CD8-positive, alpha-beta memory T cell (primary cell): ENCODE results near the gene NPAS3. TPM values are rescaled to one million over a fixed set of nuclear protein-coding genes. Genes with fewer than 3 reads are reported as not detected.

Source experiments
- CTCF ChIA-PET: fragments of 350-600 bp; sonication (Branson Sonifier 250); formaldehyde crosslinking; loops from one replicate; lab custom pipeline; 2021; ENCODE audit warnings: antibody characterized with exemption; lab: Charles Lee
- POLR2A ChIA-PET: fragments of 350-600 bp; sonication (Branson Sonifier 250); formaldehyde crosslinking; loops from one replicate; lab custom pipeline; 2021; ENCODE audit warnings: antibody characterized with exemption; lab: Charles Lee
- DNase-seq, 5 donors: peaks; one replicate each; pipeline versions ENCODE4 v3.0.0 to v3.0.0-alpha.2; 2020 to 2022; ENCODE audit warnings: mixed read lengths in 1 of 5
- H3K27ac ChIP-seq: one replicate; pipeline ENCODE4 v1.7.0; 2013; ENCODE audit warnings: low read depth, mild to moderate bottlenecking, low read length, moderate library complexity
- H3K27me3 ChIP-seq: 2 replicates; pipeline ENCODE4 v1.7.0; 2013; ENCODE audit warnings: low read length, mild to moderate bottlenecking; ENCODE audit not compliant: insufficient read depth, poor library complexity, severe bottlenecking
- H3K36me3 ChIP-seq: 2 replicates; pipeline ENCODE4 v1.7.0; 2013; ENCODE audit warnings: mild to moderate bottlenecking, low read length, moderate library complexity; ENCODE audit not compliant: insufficient read depth
- H3K4me1 ChIP-seq: 2 replicates; pipeline ENCODE4 v1.7.0; 2013; ENCODE audit warnings: mild to moderate bottlenecking, low read length, moderate library complexity; ENCODE audit not compliant: insufficient read depth
- H3K4me3 ChIP-seq: 2 replicates; pipeline ENCODE4 v1.7.0; 2013; ENCODE audit warnings: mild to moderate bottlenecking, low read length
- H3K9me3 ChIP-seq: 2 replicates; pipeline ENCODE4 v1.7.0; 2013; ENCODE audit warnings: mild to moderate bottlenecking, low read length
- H3K27ac Mint-ChIP-seq, 8 donors: one replicate each; pipeline ENCODE4 v1.8.0; 2020 to 2021; ENCODE audit warnings: mixed read lengths in 8 of 8, mild to moderate bottlenecking in 6 of 8, inconsistent platforms in 3 of 8, moderate library complexity in 3 of 8
- H3K27me3 Mint-ChIP-seq, 2 donors: one replicate each; pipeline ENCODE4 v1.8.0; 2020 to 2021; ENCODE audit warnings: mixed read lengths in 2 of 2, mild to moderate bottlenecking in 1 of 2, moderate library complexity in 1 of 2
- H3K36me3 Mint-ChIP-seq, 3 donors: one replicate each; pipeline ENCODE4 v1.8.0; 2020 to 2021; ENCODE audit warnings: mixed read lengths in 3 of 3, inconsistent platforms in 1 of 3, mild to moderate bottlenecking in 1 of 3
- H3K4me1 Mint-ChIP-seq, 3 donors: one replicate each; pipeline ENCODE4 v1.8.0; 2020 to 2021; ENCODE audit warnings: mixed read lengths in 3 of 3, inconsistent platforms in 1 of 3, mild to moderate bottlenecking in 1 of 3
- H3K4me3 Mint-ChIP-seq, 7 donors: one replicate each; pipeline ENCODE4 v1.8.0; 2020 to 2021; ENCODE audit warnings: mixed read lengths in 7 of 7, mild to moderate bottlenecking in 6 of 7, moderate library complexity in 4 of 7, inconsistent platforms in 2 of 7
- H3K9me3 Mint-ChIP-seq, 5 donors: one replicate each; pipeline ENCODE4 v1.8.0; 2020 to 2022; ENCODE audit warnings: mixed read lengths in 5 of 5, mild to moderate bottlenecking in 3 of 5, moderate library complexity in 2 of 5, inconsistent platforms in 1 of 5
- polyA plus RNA-seq: library from polyadenylated mRNA; unstranded; fragments of 300-500 nt; fragmentation: Illumina TruSeq; gene quantifications from one replicate; pipeline ENCODE4 v1.2.3, GENCODE V29; 2021
- total RNA-seq, 2 experiments: library from RNA; stranded (reverse); gene quantifications; one replicate each; pipeline ENCODE4 v1.2.3, GENCODE V29; 2021

NPAS3 gene
- total and polyA plus RNA-seq, 3 experiments from 2014 or later, result not detected

GRCh38 chr14:33642080-33642479 lies 703.4 kb downstream of the NPAS3 start:
- no peaks in the 10 kb centered on the region for H3K36me3 ChIP-seq
- POLR2A ChIA-PET, result no interaction called here
- no peaks in the 10 kb centered on the region for H3K4me1 Mint-ChIP-seq
- H3K9me3 ChIP-seq, result no peaks in the 10 kb centered on the region
- peaks cover 0 to 7% (median 0%) of the 10 kb centered on the region in 5 donors for H3K9me3 Mint-ChIP-seq
- H3K27ac Mint-ChIP-seq, result no peak overlapping the region
- no peaks in the 10 kb centered on the region for H3K27me3 Mint-ChIP-seq
- CTCF ChIA-PET, result no interaction called here
- no peak overlapping the region for H3K4me3 ChIP-seq
- H3K4me3 Mint-ChIP-seq, result no peak overlapping the region
- H3K4me1 ChIP-seq, result no peaks in the 10 kb centered on the region
- no peaks in the 10 kb centered on the region for H3K27me3 ChIP-seq
- DNase-seq, result no peak
- H3K36me3 Mint-ChIP-seq, result no peaks in the 10 kb centered on the region
- no peak overlapping the region for H3K27ac ChIP-seq

GRCh38 chr14:33642691-33643244 lies 704.1 kb downstream of the NPAS3 start:
- Histone ChIP-seq H3K36me3 (no peaks in the 10 kb centered on the region), H3K27ac (no peak overlapping the region), H3K4me3 (no peak overlapping the region), H3K27me3 (no peaks in the 10 kb centered on the region), H3K4me1 (no peaks in the 10 kb centered on the region), H3K9me3 (no peaks in the 10 kb centered on the region)
- Mint-ChIP-seq H3K36me3 (no peaks in the 10 kb centered on the region), H3K9me3 (peaks cover 0 to 7% (median 0%) of the 10 kb centered on the region in 5 donors), H3K27ac (no peak overlapping the region), H3K27me3 (no peaks in the 10 kb centered on the region), H3K4me1 (no peaks in the 10 kb centered on the region), H3K4me3 (no peak overlapping the region)
- CTCF ChIA-PET, result no interaction called here
- no peak for DNase-seq
- POLR2A ChIA-PET, result no interaction called here

DNA sequence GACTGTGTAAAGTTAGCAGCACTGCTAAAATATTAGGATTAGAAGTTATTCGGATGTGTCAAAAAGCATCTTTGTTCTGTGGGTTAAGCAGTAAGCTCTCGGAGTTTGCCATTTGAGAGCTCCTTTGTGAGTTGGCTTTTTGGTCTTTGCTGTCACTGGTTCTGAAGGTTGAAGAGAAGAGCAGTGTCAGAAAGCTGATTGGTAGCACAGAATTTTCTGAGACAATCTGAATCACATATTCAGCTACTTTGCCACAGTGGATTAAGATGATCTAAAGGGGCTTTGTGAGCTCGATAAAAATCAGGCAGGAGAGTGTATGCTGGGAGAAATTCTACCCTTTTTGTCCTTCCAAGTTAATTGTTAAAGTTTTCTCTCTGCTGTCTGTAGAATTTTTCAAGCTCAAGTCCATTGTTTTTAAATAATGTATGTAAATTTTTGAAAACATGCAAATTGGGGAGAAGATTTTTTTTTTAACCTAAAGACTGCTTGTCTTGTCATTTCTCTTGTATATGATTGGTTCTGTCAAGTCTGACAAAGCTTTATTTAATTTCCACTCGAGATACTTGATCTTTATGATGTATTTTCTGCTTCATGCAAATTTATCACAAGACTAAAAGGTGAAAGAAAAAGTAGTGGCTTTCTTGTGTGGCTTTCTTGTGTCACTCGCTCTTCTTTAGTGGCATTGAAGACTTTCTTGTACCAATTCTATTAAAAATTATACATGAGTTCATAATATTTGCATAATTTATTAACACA lies 704.9 kb downstream of the NPAS3 start:
- no peaks in the 10 kb centered on the region for H3K36me3 Mint-ChIP-seq
- POLR2A ChIA-PET, result no interaction called here

DNA sequence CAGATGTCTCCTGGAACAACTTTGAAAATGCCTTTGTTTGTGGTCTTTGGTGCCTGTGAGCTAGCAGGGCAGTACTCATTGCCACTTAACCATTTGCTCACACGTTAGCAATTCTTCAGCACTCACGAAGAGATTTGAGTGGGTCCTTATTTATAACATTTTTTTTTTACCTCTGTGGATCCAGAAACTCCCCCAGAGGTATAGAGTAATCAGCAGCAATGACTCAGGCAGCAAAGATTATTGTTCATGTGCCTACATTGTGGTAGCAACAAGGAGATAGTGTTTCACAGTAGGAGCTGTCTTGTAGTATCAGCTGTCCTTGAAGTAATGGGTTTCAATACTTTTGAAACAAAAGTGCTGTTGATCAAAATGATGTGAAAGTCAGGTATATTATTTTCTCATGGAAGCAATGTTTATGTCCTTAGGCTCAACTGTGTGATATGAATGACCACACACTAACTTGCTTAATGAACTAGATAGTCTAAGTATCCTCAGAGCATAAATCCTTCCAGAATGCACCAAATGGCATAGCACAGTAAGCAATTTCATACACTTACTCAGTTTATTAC lies 708.1 kb downstream of the NPAS3 start:
- H3K27me3 Mint-ChIP-seq, result no peaks in the 10 kb centered on the region
- no peaks in the 10 kb centered on the region for H3K9me3 ChIP-seq
- ChIA-PET POLR2A (no interaction called here), CTCF (no interaction called here)
- H3K4me1 ChIP-seq, result no peaks in the 10 kb centered on the region
- no peak for DNase-seq
- H3K27ac Mint-ChIP-seq, result no peak overlapping the region
- no peaks in the 10 kb centered on the region for H3K27me3 ChIP-seq
- no peaks in the 10 kb centered on the region for H3K36me3 ChIP-seq
- H3K4me3 ChIP-seq, result no peak overlapping the region
- H3K27ac ChIP-seq, result no peak overlapping the region
- H3K4me3 Mint-ChIP-seq, result no peak overlapping the region
- peaks cover 0 to 7% (median 3%) of the 10 kb centered on the region in 5 donors for H3K9me3 Mint-ChIP-seq
- no peaks in the 10 kb centered on the region for H3K4me1 Mint-ChIP-seq
- H3K36me3 Mint-ChIP-seq, result no peaks in the 10 kb centered on the region

More for the DNA sequence above, 704.9 kb downstream of the NPAS3 start:
- Histone ChIP-seq H3K27ac (no peak overlapping the region), H3K4me3 (no peak overlapping the region), H3K27me3 (no peaks in the 10 kb centered on the region), H3K9me3 (no peaks in the 10 kb centered on the region), H3K4me1 (no peaks in the 10 kb centered on the region), H3K36me3 (no peaks in the 10 kb centered on the region)
- H3K4me3 Mint-ChIP-seq, result no peak overlapping the region
- no peaks in the 10 kb centered on the region for H3K27me3 Mint-ChIP-seq
- H3K27ac Mint-ChIP-seq, result no peak overlapping the region
- H3K9me3 Mint-ChIP-seq, result peaks cover 0 to 7% (median 0%) of the 10 kb centered on the region in 5 donors
- CTCF ChIA-PET, result no interaction called here
- no peaks in the 10 kb centered on the region for H3K4me1 Mint-ChIP-seq
- no peak for DNase-seq

- H3K36me3 Mint-ChIP-seq, result no peaks in the 10 kb centered on the region
- peaks cover 0 to 5% (median 2%) of the 10 kb centered on the region in 5 donors for H3K9me3 Mint-ChIP-seq
- ChIA-PET CTCF (no interaction called here), POLR2A (no interaction called here)
- Histone ChIP-seq H3K27me3 (no peaks in the 10 kb centered on the region), H3K27ac (no peak overlapping the region), H3K9me3 (no peaks in the 10 kb centered on the region), H3K4me1 (no peaks in the 10 kb centered on the region), H3K36me3 (no peaks in the 10 kb centered on the region), H3K4me3 (no peak overlapping the region)
- H3K27ac Mint-ChIP-seq, result no peak overlapping the region
- no peak for DNase-seq
- H3K27me3 Mint-ChIP-seq, result no peaks in the 10 kb centered on the region
- no peak overlapping the region for H3K4me3 Mint-ChIP-seq
- H3K4me1 Mint-ChIP-seq, result no peaks in the 10 kb centered on the region
Observed at GRCh38 chr14:33647385-33647786, 708.7 kb downstream of the NPAS3 start.

GRCh38 chr14:33650430-33650829 lies 711.8 kb downstream of the NPAS3 start:
- H3K27ac Mint-ChIP-seq, result no peak overlapping the region
- peaks cover 0 to 3% of the 10 kb centered on the region in 2 donors for H3K27me3 Mint-ChIP-seq
- Histone ChIP-seq H3K9me3 (no peaks in the 10 kb centered on the region), H3K36me3 (no peaks in the 10 kb centered on the region), H3K27ac (no peak overlapping the region), H3K27me3 (no peaks in the 10 kb centered on the region), H3K4me1 (no peaks in the 10 kb centered on the region), H3K4me3 (no peak overlapping the region)
- ChIA-PET CTCF (no interaction called here), POLR2A (no interaction called here)
- DNase-seq, result no peak
- H3K36me3 Mint-ChIP-seq, result no peaks in the 10 kb centered on the region
- no peaks in the 10 kb centered on the region for H3K4me1 Mint-ChIP-seq
- peaks cover 0 to 5% (median 0%) of the 10 kb centered on the region in 5 donors for H3K9me3 Mint-ChIP-seq
- no peak overlapping the region for H3K4me3 Mint-ChIP-seq

GRCh38 chr14:33652566-33653307 lies 714.1 kb downstream of the NPAS3 start:
- peaks cover 0 to 3% (median 0%) of the 10 kb centered on the region in 5 donors for H3K9me3 Mint-ChIP-seq
- no peaks in the 10 kb centered on the region for H3K36me3 Mint-ChIP-seq
- no peaks in the 10 kb centered on the region for H3K36me3 ChIP-seq
- H3K27me3 Mint-ChIP-seq, result peaks cover 0 to 3% of the 10 kb centered on the region in 2 donors
- H3K27ac Mint-ChIP-seq, result peak overlapping the region in 1 of 8 donors; percentile 70
- H3K4me1 ChIP-seq, result no peaks in the 10 kb centered on the region
- no peak overlapping the region for H3K4me3 Mint-ChIP-seq
- no peak for DNase-seq
- POLR2A ChIA-PET, result no interaction called here
- H3K4me3 ChIP-seq, result no peak overlapping the region
- CTCF ChIA-PET, result no interaction called here
- no peaks in the 10 kb centered on the region for H3K4me1 Mint-ChIP-seq
- H3K27me3 ChIP-seq, result no peaks in the 10 kb centered on the region
- no peaks in the 10 kb centered on the region for H3K9me3 ChIP-seq
- no peak overlapping the region for H3K27ac ChIP-seq

GRCh38 chr14:33653308-33653695 lies 714.6 kb downstream of the NPAS3 start:
- Mint-ChIP-seq H3K27me3 (peaks cover 0 to 3% of the 10 kb centered on the region in 2 donors), H3K4me1 (no peaks in the 10 kb centered on the region), H3K36me3 (no peaks in the 10 kb centered on the region), H3K4me3 (no peak overlapping the region), H3K9me3 (peaks cover 0 to 3% (median 0%) of the 10 kb centered on the region in 5 donors), H3K27ac (no peak overlapping the region)
- Histone ChIP-seq H3K27ac (no peak overlapping the region), H3K4me3 (no peak overlapping the region), H3K27me3 (no peaks in the 10 kb centered on the region), H3K4me1 (no peaks in the 10 kb centered on the region), H3K36me3 (no peaks in the 10 kb centered on the region), H3K9me3 (no peaks in the 10 kb centered on the region)
- POLR2A ChIA-PET, result no interaction called here
- CTCF ChIA-PET, result no interaction called here
- DNase-seq, result no peak
